Stimulated activated CD8-positive, alpha-beta memory T cell treated with anti-CD3 and anti-CD28 coated beads, Interleukin-2, amount 100 ng/mL, for 1 hour (primary cell): ENCODE results near the gene TLR2.
"Not testable (repeated sequence)": the region's sequence is repeated elsewhere in the genome, so short reads cannot be mapped to it uniquely, and the experiment has no call there.

Experiments used
- DNase-seq, 2 donors: peaks; one replicate each; pipeline ENCODE4 v3.0.0-alpha.2; 2020; ENCODE audit warnings: low read depth in 2 of 2

The TLR2 gene

DNA sequence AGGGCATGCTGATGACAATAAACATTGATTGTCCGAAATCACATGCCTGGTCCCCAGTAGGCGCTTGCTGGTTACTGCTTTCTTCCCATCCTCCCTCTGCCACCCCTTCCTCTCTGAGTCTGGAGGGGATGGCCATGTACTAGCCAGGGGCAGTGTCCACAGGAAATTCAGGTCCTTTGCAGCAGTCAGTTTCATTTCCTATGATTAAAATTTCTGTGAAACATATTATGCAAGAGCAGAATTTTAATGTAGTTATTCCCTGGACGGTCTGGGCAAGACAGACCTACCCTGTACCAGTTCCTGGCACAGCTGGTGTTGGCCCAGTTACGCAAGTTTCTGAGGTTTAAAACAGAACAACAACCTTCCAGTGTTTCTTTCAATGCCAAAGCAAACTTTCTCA is 28.2 kb upstream of the TLR2 start:
- no peak for DNase-seq

DNA sequence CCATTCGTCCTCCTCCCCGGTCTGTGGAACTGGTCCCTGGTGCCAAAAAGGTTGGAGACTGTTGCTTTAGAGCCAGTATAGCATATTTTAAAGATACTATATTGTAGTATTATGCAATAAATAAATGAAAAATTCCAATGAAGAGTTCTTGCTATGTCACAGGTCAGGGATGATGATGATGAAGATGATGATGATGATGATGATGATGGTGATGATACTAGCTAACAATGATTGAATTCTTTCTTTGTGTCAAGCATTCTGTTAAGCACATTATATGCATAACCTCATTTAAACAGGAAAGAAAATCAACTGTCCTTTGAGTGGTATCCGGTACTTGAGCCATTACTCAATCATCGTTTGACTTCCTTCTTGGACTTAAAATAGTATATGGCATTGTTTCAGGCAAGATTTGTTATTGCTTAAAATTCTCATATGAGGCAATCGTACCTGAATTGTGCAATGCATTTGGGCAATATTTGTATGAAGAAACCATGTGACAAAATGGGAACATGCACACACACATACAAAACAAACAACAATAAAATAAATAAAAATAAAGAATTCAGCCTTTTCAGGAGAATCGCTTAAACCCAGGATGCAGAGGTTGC is 22.8 kb upstream of the TLR2 start:
- no peak for DNase-seq

DNA sequence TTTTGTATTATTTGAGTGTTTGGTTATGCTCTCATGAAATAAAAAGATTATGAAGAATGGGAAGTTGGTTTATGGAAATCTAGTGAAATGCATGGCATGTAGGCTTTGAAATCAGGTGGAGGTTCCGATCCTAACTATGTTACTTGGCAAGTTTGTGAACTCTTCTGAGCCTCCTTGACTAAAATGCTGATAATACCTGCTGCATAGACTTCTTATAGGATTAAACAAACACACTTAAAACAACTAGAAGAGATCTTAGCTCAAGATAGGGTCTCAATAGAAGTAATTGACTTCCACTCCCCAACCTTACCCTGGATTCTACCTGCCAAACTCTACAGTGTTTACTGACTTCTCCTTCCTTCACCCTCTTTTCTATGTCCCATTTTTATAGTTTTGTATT is 22.2 kb upstream of the TLR2 start:
- no peak for DNase-seq

DNA sequence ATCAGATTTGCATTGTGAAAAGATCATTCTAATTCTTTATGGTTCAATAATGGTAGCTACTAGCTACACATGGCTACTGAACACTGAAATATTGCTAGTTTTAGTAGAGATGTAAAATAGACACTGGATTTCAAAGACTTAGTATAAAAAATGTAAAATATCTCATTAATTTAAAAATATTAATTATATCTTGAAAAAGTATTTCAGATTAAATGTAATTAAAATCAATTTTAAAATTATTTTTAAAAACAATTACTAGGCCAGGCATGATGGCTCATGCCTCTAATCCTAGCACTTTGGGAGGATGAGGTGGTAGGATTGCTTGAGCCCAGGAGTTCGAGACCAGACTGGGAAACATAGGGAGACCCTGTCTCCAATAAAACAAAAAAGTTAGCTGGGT is 20.4 kb upstream of the TLR2 start:
- no peak for DNase-seq

DNA sequence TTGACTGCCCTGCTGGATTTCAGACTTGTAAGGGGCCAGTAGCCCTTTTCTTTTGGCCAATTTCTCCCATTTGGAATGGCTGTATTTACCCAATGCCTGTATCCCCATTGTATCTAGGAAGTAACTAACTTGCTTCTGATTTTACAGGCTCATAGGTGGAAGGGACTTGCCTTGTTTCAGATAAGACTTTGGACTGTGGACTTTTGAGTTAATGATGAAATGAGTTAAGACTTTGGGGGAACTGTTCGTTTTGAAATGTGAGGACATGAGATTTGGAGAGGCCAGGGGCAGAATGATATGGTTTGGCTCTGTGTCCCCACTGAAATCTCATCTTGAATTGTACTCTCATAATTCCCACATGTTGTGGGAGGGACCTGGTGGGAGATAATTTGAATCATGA is 17.6 kb upstream of the TLR2 start:
- not testable (repeated sequence) for DNase-seq

DNA sequence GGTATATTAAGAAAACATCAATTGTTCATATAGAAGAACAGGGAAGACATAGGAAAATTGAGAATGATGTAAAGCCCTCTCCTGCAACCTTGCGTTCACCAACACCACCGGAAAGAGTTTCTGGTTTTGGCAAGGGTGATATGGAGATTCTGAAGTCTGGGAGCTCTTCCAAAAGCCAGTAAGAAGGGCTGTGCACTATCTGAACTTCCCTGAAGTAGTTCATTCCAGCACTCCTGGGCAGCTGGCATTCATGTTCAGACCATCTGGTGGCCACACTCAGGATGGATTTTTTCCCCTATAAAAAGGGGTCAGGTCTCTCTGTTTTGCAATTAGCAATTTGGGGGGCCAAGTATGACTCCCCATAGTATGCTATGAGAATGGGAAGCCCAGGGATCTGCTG is 15.4 kb upstream of the TLR2 start:
- DNase-seq = no peak

DNA sequence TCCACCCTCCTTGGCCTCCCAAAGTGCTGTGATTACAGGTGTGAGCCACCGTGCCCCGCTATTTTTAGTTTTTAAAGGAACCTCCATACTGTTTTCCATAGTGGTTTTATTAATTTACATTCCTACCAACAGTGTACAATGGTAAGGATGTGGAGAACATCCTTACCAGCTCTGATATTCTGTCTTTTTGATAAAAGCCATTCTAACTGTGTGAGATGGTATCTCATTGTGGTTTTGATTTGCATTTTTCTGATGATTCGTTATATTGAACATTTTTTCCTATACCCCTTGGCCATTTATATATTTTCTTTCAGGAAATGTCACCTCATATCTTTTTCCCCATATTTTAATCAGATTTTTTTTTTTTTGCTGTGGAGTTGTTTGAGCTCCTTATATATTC is 14.2 kb upstream of the TLR2 start:
- DNase-seq = no peak

DNA sequence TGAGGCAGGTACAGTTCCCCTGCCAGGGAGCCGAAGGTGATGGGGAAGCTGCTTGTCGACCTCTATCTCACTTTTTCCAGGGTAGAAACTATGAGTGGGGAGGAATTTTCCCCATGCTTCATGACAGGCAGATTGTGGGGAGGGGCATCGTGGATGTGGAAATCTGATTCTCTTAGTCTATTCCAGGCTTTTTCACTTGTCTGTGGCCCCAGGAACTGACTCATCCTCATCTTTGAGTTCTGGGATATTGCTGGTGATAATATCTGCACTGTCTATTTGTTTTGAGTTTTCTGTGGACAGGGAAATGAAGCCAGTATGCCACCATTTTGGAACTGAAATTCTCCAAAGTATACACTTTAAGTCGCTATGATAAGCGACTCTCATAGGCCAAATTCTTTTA is 7.6 kb upstream of the TLR2 start:
- DNase-seq = no peak

DNA sequence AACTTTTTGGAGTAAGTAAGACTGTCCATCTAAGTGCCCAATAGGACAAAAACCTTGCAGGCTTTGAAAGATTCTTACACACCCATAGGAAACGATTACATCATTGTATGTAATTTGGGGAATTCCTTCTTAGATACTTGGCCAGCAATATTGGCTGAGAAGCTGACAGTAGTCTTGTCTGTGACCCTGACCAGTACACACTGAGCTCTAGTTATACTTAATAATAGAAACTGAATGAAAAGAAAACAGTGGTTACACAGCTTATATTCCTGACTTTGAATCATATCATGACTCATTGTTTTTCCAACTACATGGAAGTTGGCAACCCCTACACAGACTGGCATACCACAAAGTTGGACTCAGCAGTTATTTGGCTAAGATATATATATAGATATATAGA is 7.1 kb upstream of the TLR2 start:
- DNase-seq = no peak

DNA sequence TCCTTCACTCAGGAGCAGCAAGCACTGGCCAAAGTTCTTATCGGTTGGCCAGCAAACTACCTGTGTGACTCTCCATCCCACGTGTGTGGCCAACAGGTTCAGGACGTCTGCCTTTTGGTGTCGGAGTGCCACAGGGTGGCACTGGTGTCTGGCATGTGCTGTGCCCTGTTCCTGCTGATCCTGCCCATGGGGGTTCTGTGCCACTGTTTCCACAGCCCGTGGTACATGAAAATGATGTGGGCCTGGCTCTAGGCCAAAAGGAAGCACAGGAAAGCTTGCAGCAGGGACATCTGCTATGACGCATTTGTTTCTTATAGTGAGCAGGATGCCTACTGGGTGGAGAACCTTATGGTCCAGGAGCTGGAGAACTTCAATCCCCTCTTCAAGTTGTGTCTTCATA is 4.6 kb upstream of the TLR2 start:
- no peak for DNase-seq

DNA sequence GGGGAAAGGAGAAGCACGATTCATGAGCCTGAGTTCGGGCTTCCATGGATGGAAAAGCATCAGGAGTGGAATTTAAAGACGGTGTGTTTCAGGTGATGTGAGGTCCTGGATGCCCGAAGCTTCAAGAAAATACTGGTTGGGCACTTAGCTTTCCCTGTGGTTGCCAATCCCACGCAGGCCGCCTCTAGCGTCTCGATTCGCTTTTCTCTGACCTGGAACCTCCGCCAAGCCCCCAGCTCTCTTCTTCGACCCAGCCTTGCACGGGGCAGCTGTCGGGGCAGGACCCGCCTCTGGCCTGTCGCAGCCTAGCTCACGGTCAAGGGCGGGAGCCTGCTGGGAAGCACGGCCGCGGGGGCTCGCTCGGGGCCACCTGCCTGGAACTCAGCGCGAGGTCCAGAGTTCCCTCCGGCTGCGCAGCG is 308 bp upstream of the TLR2 start:
- DNase-seq = no peak

DNA sequence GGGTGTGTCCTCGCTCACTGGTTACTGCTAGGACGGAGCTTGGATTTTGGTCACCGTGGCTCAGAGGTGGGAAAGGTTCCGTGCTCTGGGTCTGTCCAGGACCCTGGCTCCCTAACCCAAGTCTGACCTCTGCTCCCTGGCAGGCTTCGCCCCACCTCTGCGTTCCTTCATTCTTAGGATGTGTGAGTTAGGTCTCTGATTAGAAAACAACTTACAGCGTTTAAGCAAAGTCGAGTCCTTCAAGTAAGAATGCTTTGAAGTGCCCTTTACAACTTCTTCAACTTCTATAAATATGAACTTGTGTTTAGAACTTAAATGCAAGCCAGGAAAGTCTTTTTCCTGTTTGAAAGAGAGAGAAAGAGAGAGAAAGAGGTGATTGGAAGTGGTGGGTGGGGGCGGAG is 891 bp downstream of the TLR2 start:
- no peak for DNase-seq

DNA sequence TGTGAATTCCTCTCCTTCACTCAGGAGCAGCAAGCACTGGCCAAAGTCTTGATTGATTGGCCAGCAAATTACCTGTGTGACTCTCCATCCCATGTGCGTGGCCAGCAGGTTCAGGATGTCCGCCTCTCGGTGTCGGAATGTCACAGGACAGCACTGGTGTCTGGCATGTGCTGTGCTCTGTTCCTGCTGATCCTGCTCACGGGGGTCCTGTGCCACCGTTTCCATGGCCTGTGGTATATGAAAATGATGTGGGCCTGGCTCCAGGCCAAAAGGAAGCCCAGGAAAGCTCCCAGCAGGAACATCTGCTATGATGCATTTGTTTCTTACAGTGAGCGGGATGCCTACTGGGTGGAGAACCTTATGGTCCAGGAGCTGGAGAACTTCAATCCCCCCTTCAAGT is 20.4 kb downstream of the TLR2 start:
- no peak for DNase-seq

DNA sequence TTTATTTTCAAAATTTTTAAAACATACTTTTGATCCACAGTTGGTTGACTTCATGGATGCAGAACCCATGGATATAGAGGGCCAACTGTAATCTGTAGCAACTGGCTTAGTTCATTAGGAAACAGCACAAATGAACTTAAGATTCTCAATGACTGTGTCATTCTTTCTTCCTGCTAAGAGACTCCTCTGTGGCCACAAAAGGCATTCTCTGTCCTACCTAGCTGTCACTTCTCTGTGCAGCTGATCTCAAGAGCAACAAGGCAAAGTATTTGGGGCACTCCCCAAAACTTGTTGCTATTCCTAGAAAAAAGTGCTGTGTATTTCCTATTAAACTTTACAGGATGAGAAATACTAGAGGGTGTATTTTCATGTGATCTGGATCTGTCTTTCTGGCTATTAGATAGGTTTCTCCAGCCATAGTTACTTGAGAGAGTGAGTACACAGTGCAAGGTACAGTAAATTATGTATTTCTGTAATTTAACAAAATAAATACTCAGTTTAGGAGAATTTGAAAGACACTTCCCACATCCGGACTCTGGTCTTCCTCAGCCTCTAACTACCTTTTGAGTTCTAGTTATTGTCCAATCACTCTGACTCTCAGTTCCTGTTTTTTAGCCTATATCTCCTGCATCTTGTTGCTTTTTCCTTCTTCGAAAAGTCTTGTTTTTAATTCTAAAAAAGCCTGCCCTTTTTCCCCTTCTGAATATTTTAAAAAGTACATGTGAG is 21.8 kb downstream of the TLR2 start:
- DNase-seq = no peak

DNA sequence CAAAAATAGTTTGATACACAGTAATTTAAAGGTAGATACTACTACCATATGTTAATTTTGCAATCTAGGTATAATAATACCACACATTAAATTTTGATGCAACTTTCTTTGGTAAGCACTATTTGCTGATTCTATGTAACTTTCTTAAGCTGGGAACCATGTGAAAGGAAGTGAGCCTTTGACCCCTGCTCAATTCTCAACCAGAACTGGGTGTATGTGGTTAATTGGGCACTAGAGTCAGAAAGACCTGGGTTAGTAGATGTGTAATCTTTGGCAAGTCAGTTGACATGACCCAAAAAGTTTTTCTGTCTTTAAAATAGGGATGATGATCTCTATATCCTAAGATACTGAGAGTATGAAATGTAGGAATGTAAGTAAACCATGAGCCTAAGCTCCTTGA is 22.4 kb downstream of the TLR2 start:
- no peak for DNase-seq

DNA sequence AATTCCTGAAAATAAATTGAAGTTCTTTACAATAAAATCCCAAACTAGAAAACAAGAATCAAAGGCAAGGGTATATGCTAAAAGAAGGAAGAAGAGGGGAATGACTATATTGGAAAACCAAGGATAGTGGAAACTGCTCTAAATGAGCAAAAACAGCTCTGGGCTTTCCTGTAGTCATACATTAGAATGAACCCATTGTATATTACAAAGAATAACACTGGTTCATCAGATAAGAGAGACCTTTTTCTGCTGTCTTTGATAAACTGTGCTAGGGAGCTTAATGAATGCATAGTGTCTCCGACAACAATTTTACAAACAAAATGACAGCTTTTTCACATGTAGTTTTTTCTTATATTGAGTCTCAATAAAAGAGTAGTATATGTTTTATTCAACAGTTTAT is 26.6 kb downstream of the TLR2 start:
- no peak for DNase-seq

DNA sequence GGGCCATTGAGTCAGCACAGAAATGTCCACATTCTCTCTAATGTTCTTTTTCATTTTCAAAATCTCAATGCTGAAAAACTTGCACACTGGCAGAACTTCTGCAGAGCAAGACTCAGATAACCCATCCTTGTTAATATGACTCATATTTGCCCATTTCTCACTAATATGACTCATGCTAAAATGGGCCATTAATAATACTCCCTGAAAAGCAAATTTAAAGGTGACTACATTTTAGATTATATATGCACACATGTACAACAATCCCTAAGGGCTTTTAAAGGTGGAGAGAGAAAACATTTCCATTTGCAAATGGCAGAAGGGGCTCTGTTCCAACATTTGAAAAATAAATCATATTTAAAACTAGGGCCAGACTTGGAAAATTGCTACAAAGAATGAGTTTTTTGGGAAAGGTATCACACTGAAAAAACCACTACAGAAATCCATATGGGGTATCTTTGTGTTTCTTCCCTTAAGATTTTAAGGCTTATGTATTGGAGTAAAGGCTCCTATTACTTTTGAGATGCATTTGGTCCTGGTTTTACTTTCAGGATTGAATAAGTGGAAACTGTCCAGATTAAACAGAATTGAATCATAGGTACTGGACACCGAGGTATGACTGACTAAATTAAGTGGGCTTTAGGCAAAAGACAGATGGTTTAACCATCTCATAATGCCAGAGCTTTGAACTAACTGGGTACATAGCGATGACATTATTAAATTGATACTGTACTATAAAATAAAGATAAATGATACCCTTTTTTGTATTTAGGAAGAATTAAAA is 30.0 kb downstream of the TLR2 start:
- DNase-seq = no peak

DNA sequence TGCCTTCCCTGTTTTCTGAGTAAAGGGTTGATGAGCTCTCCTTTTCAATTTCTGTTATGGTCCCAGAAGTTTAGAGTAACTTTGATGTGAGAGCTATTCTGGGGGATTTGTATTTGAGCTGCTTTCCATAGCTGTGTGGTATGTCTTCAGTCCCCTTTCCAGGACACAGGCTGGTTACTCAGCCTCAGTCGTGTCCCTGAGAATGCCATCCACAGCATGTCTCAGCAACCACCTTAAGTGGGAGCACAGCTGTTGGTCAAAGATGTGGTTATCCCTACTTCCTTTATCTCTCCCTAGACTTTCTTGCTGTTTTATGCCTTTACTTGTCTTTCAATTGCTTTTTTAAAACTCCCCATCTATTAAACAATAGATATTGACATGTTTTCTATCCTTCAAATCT is 38.0 kb downstream of the TLR2 start:
- no peak for DNase-seq

DNA sequence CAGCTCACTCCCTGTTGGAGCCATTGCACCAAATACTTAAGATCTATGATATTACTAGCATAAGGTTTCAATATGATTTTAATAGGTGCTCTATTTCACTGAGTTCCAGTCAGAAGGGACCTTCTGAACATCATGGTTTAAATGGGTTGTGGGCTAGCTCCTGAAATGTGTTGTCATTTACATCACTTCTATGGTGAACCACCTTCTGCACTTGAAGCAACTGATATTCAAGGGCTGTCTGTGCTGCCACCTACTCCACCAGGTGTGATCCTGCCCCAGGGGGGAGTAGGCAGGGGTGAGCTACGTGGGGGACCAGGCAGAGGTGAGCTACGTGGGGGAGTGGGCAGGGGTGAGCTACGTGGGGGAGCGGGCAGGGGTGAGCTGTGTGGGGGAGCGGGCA is 40.5 kb downstream of the TLR2 start:
- no peak for DNase-seq

DNA sequence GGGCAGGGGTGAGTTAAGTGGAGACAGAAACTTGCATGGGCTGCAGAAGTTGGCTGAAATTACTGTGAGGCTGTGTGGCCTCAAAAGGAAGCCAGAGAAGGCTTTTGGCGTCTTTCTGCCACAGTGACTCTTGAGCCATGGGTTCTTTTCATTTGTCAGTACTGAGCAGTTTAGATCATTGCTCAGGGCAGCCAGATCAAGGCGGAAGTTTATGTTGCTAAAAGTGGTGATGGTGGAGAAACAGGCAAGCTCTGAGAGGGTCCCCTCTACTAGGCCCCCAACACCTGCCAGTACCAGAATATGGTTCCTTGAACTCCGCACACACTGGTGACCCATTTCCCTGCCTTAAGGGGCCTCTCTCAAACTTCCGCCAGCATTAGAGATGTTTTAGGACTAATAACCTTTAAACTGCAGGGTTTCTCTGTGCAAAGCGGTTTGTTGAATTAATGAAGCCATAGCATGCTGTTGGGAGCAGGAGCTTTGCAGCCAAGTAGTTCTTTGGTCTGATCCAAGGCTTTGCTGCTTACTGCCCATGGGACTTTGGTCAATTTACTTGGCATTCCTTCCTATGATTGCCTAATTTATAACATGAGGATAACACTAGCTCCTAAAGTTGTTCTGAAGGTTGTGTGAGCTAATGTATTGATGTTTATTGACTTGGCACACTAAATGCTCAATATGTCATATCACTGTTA is 41.2 kb downstream of the TLR2 start:
- DNase-seq = no peak

DNA sequence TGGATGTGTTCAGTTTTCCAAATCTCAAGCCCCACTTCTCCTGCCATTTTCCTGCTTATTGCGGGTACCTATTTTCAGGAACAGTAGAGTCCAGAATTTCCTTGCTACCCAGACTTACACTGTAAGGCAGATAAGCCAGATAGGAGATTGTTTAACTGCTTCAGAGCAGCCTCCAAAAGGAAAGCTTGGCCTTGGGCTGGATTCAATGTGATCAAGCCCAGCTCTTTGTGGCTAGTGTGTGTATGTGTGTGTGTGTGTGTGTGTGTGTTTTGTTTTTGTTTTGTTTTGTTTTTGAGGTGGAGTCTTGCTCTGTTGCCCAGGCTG is 41.7 kb downstream of the TLR2 start:
- DNase-seq = no peak

DNA sequence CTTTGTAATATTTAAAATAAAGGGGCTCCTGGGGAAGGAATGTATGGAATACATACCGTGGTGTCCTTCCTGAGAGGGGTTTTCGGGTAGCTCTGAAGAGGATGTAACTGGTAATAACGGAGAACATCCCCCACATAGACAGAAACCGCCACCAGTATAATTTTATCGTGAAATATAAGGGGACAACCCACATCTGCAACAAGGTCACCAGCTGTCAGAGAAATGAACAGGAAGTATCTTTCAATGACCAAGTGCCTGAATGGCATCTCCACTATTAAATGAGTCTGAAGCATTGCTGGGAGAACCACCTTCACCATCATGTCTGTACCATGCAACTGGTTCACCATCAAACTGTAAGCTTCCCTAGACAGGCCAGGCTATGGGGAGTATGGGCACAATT is 44.1 kb downstream of the TLR2 start:
- no peak for DNase-seq

DNA sequence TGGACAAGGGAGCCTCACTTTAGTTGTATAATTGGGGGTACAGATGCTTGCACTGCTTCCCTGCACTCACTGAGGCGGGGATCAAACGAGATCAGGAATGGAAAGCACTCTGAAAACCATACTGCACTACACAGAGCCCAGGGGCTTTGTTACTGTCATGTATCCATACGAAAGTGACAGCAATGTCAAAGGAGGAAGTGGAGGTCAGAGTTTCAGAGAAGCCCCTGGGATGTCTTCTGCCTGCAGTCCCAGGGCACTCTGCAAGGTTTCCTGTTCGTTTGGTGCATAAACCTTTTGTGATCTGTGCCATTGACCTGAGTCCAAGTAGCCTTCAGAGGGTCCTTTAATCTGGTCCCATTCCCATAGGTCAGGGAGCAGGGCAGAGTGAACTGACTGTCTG is 44.6 kb downstream of the TLR2 start:
- DNase-seq = no peak
